DND-41 (cell line): Measurements from ENCODE around the gene DNAH7.

Experiments used
- ATAC-seq: fragments of 200-7000 bp; cut with Tn5 transposase; 3 replicates; pipeline ENCODE4 v1.9.1; 2021; ENCODE audit warnings: low read depth; ENCODE audit not compliant: insufficient read depth
- DNase-seq: peaks from one replicate; pipeline ENCODE4 v3.0.0-alpha.2; 2020
- H2AFZ ChIP-seq: 2 replicates; pipeline ENCODE4 v1.6.0; 2012; ENCODE audit warnings: low read depth, low read length
- H3K27ac ChIP-seq: 2 replicates; pipeline ENCODE4 v1.5.1; 2012; ENCODE audit warnings: low read length, inconsistent platforms
- H3K27me3 ChIP-seq: fragments of 200-600 bp; sonication (generic); 2 replicates; pipeline ENCODE4 v1.6.0; 2012; ENCODE audit warnings: low read length, mild to moderate bottlenecking, inconsistent platforms; ENCODE audit not compliant: insufficient read depth, poor library complexity
- H3K36me3 ChIP-seq: 2 replicates; pipeline ENCODE4 v1.5.1; 2012; ENCODE audit warnings: low read length, inconsistent platforms; ENCODE audit not compliant: insufficient read depth
- H3K4me1 ChIP-seq: 2 replicates; pipeline ENCODE4 v1.5.1; 2012; ENCODE audit warnings: mild to moderate bottlenecking, low read length; ENCODE audit not compliant: insufficient read depth
- H3K4me2 ChIP-seq: 2 replicates; pipeline ENCODE4 v1.6.0; 2012; ENCODE audit warnings: mild to moderate bottlenecking, moderate library complexity, low read length, inconsistent platforms; ENCODE audit not compliant: insufficient read depth
- H3K4me3 ChIP-seq, 2 experiments: fragments of 200-600 bp in 1 of 2; shearing (Covaris generic) in 1 of 2; 2 replicates each; pipeline ENCODE4 v1.5.1; 2012 to 2016; ENCODE audit warnings: inconsistent platforms in 2 of 2, low read length in 2 of 2, mild to moderate bottlenecking in 2 of 2, low read depth in 1 of 2, moderate library complexity in 1 of 2
- H3K79me2 ChIP-seq: 2 replicates; pipeline ENCODE4 v1.6.0; 2012; ENCODE audit warnings: low read length, inconsistent platforms; ENCODE audit not compliant: insufficient read depth
- H3K9ac ChIP-seq: 2 replicates; pipeline ENCODE4 v1.6.0; 2012; ENCODE audit warnings: low read depth, mild to moderate bottlenecking, inconsistent platforms, low read length, moderate library complexity
- H3K9me3 ChIP-seq: 2 replicates; pipeline ENCODE4 v1.5.1; 2012; ENCODE audit warnings: low read length, moderate library complexity, mild to moderate bottlenecking, inconsistent platforms; ENCODE audit not compliant: insufficient read depth, severe bottlenecking
- H4K20me1 ChIP-seq: 2 replicates; pipeline ENCODE4 v1.6.0; 2012; ENCODE audit warnings: low read length; ENCODE audit not compliant: insufficient read depth
- CTCF ChIP-seq: IDR thresholded peaks from 2 replicates; pipeline ENCODE4 v1.5.1; 2012; ENCODE audit warnings: borderline replicate concordance, low read length, moderate library complexity, mild to moderate bottlenecking; ENCODE audit not compliant: poor library complexity, severe bottlenecking; ENCODE audit errors: extremely low read depth
- EZH2 ChIP-seq: IDR thresholded peaks from 3 replicates; pipeline ENCODE4 v1.6.1; 2012; ENCODE audit warnings: borderline replicate concordance, low read depth, mild to moderate bottlenecking, moderate library complexity, low read length, inconsistent platforms; ENCODE audit not compliant: severe bottlenecking

DNAH7 gene

GRCh38 chr2:196063773-196064172 lies 4.9 kb downstream of the DNAH7 start:
- Histone ChIP-seq H2AFZ (no peak overlapping the region), H3K27ac (no peak overlapping the region), H3K9me3 (no peaks in the 10 kb centered on the region), H3K4me3 (no peak overlapping the region), H3K79me2 (no peaks in the 10 kb centered on the region), H3K36me3 (no peaks in the 10 kb centered on the region), H3K9ac (no peak overlapping the region), H3K4me1 (peaks cover 17% of the 10 kb centered on the region), H3K4me2 (no peak overlapping the region), H3K27me3 (no peaks in the 10 kb centered on the region), H4K20me1 (no peaks in the 10 kb centered on the region)
- DNase-seq (no peak), ATAC-seq (no peak)
- TF ChIP-seq EZH2 (no peak), CTCF (no peak)

GRCh38 chr2:196059491-196059960 lies 9.1 kb downstream of the DNAH7 start:
- Histone ChIP-seq H3K4me2 (no peak overlapping the region), H2AFZ (no peak overlapping the region), H3K36me3 (no peaks in the 10 kb centered on the region), H4K20me1 (no peaks in the 10 kb centered on the region), H3K27me3 (no peaks in the 10 kb centered on the region), H3K27ac (no peak overlapping the region), H3K9me3 (no peaks in the 10 kb centered on the region), H3K79me2 (no peaks in the 10 kb centered on the region), H3K4me1 (no peaks in the 10 kb centered on the region), H3K4me3 (no peak overlapping the region), H3K9ac (no peak overlapping the region)
- TF ChIP-seq CTCF = no peak
- no peak for TF ChIP-seq EZH2
- ATAC-seq (no peak), DNase-seq (no peak)

GRCh38 chr2:196054631-196055030 lies 14.0 kb downstream of the DNAH7 start:
- Histone ChIP-seq H3K27ac (no peak overlapping the region), H3K36me3 (no peaks in the 10 kb centered on the region), H3K79me2 (no peaks in the 10 kb centered on the region), H3K9me3 (no peaks in the 10 kb centered on the region), H3K9ac (no peak overlapping the region), H3K4me1 (no peaks in the 10 kb centered on the region), H2AFZ (no peak overlapping the region), H3K4me2 (no peak overlapping the region), H3K27me3 (no peaks in the 10 kb centered on the region), H3K4me3 (no peak overlapping the region), H4K20me1 (no peaks in the 10 kb centered on the region)
- TF ChIP-seq CTCF = no peak
- TF ChIP-seq EZH2 = no peak
- DNase-seq (no peak), ATAC-seq (no peak)
